Uterus (tissue), 2 donors: ENCODE data around the gene SMIM14.

Experiments used
- POLR2A ChIP-seq, 2 donors: fragments of 450-650 bp; IDR thresholded peaks; one replicate each; pipeline ENCODE4 v1.6.1; 2016; ENCODE audit warnings: antibody characterized with exemption in 2 of 2, mild to moderate bottlenecking in 1 of 2, moderate library complexity in 1 of 2
- TF ChIP-seq, protein P1 (sequence below), 4 experiments: fragments of 200-600 bp in 2 of 4; fragments of 450-650 bp in 2 of 4; sonication (generic) in 2 of 4; IDR thresholded peaks; one replicate each; pipeline ENCODE4 v1.5.1; 2016 to 2019; ENCODE audit warnings: antibody characterized with exemption in 4 of 4, mild to moderate bottlenecking in 2 of 4, moderate library complexity in 1 of 4

DNA sequence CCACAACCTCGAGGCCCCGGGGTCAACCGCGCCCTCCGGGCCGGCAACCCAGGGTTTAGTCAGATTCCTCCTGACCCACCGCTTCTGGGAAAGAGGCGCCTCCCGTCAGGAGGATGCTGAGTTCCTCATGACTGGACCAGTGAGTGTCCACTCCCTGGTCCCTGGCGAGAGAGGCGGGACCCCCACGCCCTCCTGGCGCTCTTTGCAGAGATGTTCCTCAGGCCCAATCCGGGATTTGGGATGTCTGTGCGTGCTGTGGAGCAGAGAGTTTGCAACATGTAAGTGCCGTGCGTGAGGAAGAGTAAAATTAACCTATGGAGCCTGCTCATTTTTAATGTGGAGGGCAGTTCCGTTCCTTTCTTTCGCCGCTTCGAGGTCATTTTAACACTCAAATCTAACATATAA is 110.6 kb downstream of the SMIM14 start:
- TF ChIP-seq, protein P1, sequence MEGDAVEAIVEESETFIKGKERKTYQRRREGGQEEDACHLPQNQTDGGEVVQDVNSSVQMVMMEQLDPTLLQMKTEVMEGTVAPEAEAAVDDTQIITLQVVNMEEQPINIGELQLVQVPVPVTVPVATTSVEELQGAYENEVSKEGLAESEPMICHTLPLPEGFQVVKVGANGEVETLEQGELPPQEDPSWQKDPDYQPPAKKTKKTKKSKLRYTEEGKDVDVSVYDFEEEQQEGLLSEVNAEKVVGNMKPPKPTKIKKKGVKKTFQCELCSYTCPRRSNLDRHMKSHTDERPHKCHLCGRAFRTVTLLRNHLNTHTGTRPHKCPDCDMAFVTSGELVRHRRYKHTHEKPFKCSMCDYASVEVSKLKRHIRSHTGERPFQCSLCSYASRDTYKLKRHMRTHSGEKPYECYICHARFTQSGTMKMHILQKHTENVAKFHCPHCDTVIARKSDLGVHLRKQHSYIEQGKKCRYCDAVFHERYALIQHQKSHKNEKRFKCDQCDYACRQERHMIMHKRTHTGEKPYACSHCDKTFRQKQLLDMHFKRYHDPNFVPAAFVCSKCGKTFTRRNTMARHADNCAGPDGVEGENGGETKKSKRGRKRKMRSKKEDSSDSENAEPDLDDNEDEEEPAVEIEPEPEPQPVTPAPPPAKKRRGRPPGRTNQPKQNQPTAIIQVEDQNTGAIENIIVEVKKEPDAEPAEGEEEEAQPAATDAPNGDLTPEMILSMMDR (IDR thresholded peaks at IDR 0.05) = no peak
- TF ChIP-seq POLR2A (IDR thresholded peaks at IDR 0.05) = no peak
